ENCODE results near the gene OPN3.

Gene OPN3

DNA sequence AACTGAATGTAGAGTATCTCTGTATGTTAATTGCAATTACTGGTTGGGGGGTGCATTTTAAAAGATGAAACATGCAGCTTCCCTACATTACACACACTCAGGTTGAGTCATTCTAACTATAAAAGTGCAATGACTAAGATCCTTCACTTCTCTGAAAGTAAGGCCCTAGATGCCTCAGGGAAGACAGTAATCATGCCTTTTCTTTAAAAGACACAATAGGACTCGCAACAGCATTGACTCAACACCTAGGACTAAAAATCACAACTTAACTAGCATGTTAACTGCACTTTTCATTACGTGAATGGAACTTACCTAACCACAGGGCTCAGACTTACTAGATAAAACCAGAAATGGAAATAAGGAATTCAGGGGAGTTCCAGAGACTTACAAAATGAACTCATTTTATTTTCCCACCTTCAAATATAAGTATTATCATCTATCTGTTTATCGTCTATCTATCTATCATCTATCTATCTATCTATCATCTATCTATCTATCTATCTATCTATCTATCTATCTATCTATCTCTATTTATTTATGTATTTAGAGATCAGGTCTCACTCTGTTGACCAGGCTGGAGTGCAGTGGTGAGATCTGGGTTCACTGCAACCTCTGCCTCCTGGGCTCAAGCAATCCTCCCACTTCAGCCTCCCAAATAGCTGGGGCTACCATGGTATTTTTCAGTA lies 47.8 kb downstream of the OPN3 start:
- TF ChIP-seq, protein P1, sequence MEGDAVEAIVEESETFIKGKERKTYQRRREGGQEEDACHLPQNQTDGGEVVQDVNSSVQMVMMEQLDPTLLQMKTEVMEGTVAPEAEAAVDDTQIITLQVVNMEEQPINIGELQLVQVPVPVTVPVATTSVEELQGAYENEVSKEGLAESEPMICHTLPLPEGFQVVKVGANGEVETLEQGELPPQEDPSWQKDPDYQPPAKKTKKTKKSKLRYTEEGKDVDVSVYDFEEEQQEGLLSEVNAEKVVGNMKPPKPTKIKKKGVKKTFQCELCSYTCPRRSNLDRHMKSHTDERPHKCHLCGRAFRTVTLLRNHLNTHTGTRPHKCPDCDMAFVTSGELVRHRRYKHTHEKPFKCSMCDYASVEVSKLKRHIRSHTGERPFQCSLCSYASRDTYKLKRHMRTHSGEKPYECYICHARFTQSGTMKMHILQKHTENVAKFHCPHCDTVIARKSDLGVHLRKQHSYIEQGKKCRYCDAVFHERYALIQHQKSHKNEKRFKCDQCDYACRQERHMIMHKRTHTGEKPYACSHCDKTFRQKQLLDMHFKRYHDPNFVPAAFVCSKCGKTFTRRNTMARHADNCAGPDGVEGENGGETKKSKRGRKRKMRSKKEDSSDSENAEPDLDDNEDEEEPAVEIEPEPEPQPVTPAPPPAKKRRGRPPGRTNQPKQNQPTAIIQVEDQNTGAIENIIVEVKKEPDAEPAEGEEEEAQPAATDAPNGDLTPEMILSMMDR (IDR thresholded peaks at IDR 0.05), result no peak
- Histone ChIP-seq H3K27ac (no peak overlapping the region), H3K27me3 (no peaks in the 10 kb centered on the region), H3K4me3 (ENCODE audit: low read depth in 1 of 2, low read length in 1 of 2) (no peak overlapping the region), H3K36me3 (no peaks in the 10 kb centered on the region), H3K4me1 (ENCODE audit: control insufficient read depth in 1 of 2, insufficient read depth in 1 of 2, low read depth in 1 of 2, low read length in 1 of 2) (peaks cover 17 to 18% of the 10 kb centered on the region in 2 experiments), H3K9me3 (no peaks in the 10 kb centered on the region)

DNA sequence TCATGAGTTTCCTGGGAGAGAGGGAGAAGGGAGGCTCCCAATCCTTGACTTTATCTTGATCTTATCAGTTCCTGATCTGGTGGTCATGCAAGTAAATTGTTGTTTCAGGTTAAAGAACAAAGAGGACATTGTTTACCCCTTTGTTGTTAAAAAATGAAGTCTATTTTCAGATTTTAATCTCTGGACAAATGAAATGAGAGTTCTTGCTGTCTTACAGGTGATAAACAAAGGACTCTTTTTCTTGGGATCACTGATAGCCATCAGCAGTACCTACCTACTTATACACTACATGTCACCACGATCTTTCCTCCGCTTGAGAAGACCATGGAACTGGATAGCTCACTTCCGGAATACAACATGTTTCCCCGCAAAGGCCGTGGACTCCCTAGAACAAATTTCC lies 48.4 kb downstream of the OPN3 start:
- Histone ChIP-seq H3K9me3 (no peaks in the 10 kb centered on the region), H3K27me3 (no peaks in the 10 kb centered on the region), H3K36me3 (no peaks in the 10 kb centered on the region), H3K4me1 (ENCODE audit: control insufficient read depth in 1 of 2, insufficient read depth in 1 of 2, low read depth in 1 of 2, low read length in 1 of 2) (peaks cover 17 to 18% of the 10 kb centered on the region in 2 experiments), H3K27ac (no peak overlapping the region), H3K4me3 (ENCODE audit: low read depth in 1 of 2, low read length in 1 of 2) (no peak overlapping the region)
- TF ChIP-seq, protein P1 (IDR thresholded peaks at IDR 0.05), result no peak

DNA sequence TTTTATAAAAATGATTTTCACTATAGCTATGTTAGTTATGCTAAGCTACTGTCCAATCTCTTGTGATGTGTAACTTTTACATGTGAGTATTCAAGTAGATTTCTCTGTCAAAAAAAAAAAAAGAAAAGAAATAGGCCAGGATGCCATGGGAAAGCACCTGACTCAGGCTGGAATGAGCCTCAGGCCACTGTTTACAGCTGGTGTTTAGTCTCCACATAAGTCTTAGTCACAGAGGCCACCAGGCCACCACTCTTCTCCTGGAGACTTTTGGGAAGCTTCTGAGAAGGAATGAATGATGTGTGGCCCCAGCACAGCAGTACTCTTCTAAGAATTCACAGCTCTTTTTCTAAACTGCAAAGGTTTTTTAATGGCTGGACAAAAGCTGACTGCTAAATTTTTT lies 48.9 kb downstream of the OPN3 start:
- Histone ChIP-seq H3K4me3 (ENCODE audit: low read depth in 1 of 2, low read length in 1 of 2) (no peak overlapping the region), H3K27ac (no peak overlapping the region), H3K36me3 (no peaks in the 10 kb centered on the region), H3K4me1 (ENCODE audit: control insufficient read depth in 1 of 2, insufficient read depth in 1 of 2, low read depth in 1 of 2, low read length in 1 of 2) (peaks cover 17 to 18% of the 10 kb centered on the region in 2 experiments), H3K27me3 (no peaks in the 10 kb centered on the region), H3K9me3 (no peaks in the 10 kb centered on the region)
- TF ChIP-seq, protein P1 (IDR thresholded peaks at IDR 0.05), result no peak

DNA sequence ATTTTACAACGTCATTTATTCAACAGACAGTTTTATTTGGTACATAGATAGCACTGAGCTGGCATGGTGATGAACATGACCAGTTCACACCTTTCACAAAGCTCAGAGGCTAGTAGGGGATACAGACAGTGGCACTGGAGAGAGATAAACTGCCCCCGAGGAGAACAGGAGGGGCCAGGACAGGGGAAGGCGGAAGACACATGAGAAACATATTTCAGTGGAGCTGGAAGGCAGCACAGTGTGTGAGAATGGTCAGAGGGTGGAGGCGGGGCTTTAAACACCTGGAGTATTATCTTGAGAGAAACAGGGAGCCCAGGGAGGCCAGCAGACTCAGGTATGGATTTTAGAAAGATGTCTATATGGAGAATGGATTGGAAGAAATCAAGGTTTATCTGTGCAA lies 49.5 kb downstream of the OPN3 start:
- no peak overlapping the region for H3K4me3 ChIP-seq (ENCODE audit: low read depth in 1 of 2, low read length in 1 of 2)
- no peaks in the 10 kb centered on the region for H3K36me3 ChIP-seq
- TF ChIP-seq, protein P1 (IDR thresholded peaks at IDR 0.05), result no peak
- peaks cover 17 to 18% of the 10 kb centered on the region in 2 experiments for H3K4me1 ChIP-seq (ENCODE audit: control insufficient read depth in 1 of 2, insufficient read depth in 1 of 2, low read depth in 1 of 2, low read length in 1 of 2)
- H3K9me3 ChIP-seq, result no peaks in the 10 kb centered on the region
- no peak overlapping the region for H3K27ac ChIP-seq
- H3K27me3 ChIP-seq, result no peaks in the 10 kb centered on the region

DNA sequence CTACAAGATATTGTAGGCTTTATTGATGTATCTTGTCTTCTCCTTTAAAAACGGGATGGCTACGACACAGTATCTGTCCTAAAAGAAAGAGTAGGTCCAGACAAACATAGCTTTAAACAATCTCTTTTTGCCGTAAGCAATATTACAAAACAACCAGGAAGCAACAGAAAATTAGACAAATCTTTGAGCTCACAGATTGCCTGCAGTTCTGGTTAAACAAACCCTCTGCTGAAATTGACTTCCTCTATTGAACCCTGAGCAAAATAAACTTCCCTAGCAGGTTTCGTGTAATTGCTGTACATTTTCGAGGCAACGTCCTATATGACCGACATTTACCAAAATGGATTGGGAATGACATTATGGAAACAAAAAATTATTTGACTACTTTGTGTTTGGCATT lies 50.6 kb downstream of the OPN3 start:
- Histone ChIP-seq H3K9me3 (no peaks in the 10 kb centered on the region), H3K27me3 (no peaks in the 10 kb centered on the region), H3K27ac (peak overlapping the region; percentile 68), H3K4me1 (ENCODE audit: control insufficient read depth in 1 of 2, insufficient read depth in 1 of 2, low read depth in 1 of 2, low read length in 1 of 2) (peaks cover 17 to 18% of the 10 kb centered on the region in 2 experiments), H3K36me3 (no peaks in the 10 kb centered on the region), H3K4me3 (ENCODE audit: low read depth in 1 of 2, low read length in 1 of 2) (no peak overlapping the region)
- TF ChIP-seq, protein P1 (IDR thresholded peaks at IDR 0.05), result no peak
